CD1c-positive myeloid dendritic cell (primary cell): ENCODE data around the gene P2RX6.

Source experiments
- DNase-seq: peaks from one replicate; pipeline ENCODE4 v3.0.0-alpha.2; 2016; ENCODE audit errors: extremely low spot score

Gene P2RX6

DNA sequence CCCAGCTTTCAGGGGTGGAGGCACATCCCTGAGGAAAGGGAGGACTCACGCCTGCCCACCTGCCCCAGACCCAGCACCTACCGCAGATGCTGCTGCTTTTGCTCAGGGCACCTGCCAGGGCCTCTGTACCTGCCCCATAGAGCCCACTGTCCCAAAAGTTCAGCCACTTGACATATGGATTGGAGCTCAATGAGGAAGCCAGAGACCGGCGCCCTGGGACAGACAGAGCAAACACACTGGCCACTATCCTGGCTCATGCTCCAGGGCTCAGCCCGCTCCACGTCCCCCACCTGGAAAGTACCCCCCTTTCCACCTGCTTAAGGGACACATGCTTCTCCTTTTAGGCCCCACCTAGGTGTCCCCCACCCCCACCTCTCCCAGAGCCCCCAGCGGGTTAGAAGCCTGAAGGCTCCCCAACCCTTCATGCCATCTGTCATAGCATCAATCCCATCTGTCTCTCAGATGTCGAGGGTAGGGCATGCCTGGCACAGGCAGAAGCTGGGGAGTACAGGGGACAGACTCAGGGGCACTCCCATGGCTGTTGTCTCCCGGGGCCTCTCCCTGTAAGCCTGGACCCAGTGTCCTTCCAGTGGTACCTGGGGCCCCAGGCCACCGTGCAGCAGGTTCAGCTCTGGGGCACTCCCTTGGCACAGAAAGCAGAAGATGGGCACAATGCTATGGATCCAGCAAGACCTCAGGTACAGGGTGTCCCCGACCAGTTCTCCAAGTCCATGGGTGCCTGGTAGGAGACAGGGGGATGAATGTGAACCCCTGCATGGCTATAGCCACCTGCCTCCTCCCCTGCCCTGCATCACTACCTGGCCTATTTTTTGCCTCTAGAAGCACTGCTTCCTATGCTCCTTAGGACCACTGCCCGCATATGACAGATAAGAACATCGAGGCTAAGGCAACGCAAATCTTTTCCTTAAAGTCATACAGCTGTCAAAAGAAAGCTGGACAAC, 2.2 kb upstream of the P2RX6 start:
- no peak for DNase-seq

- no peak for DNase-seq
Observed at GRCh38 chr22:21013657-21014201, 1.2 kb upstream of the P2RX6 start.

- DNase-seq = peak; percentile 95
Observed at GRCh38 chr22:21014202-21014725, 701 bp upstream of the P2RX6 start.

- no peak for DNase-seq
Observed at GRCh38 chr22:21015466-21016006, 571 bp downstream of the P2RX6 start.

DNA sequence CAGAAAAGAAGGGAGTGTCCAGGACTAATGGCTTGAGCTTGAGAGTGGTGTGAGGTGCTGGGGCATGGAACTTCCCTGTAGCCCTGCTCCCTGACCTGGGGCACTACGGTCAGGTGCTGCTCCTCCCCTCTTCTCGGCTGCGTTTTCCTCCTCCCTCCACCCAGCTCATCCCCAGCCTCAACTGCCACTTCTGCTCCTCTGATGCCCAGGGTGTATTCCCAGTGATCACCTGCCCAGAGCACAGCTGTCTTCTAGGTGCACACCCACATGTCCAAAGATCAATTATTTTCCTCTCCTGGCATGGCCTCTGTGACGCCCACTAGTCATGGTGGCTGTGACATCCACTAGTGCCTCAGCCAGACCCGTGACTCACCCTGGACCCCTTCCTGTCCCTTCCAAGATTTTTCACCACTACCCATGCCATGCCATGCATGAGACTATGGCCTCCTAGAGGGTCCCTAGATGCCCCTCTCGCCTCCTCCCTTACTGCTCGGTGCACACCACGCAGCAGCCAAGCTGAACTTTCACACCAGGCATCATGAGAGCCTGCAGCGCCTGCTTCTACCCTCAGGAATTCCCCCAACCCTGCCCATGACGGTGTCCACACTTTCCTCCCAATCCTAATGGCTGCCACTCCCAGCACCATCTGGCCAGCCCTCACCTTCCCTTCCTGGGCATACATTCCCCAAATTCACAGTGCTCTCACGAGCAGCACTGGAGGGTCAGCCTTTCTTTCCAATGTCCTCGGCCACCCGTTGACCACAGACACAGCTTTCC, 1.9 kb downstream of the P2RX6 start:
- no peak for DNase-seq

- DNase-seq = no peak
Observed at GRCh38 chr22:21018314-21018713, 3.3 kb downstream of the P2RX6 start.

DNA sequence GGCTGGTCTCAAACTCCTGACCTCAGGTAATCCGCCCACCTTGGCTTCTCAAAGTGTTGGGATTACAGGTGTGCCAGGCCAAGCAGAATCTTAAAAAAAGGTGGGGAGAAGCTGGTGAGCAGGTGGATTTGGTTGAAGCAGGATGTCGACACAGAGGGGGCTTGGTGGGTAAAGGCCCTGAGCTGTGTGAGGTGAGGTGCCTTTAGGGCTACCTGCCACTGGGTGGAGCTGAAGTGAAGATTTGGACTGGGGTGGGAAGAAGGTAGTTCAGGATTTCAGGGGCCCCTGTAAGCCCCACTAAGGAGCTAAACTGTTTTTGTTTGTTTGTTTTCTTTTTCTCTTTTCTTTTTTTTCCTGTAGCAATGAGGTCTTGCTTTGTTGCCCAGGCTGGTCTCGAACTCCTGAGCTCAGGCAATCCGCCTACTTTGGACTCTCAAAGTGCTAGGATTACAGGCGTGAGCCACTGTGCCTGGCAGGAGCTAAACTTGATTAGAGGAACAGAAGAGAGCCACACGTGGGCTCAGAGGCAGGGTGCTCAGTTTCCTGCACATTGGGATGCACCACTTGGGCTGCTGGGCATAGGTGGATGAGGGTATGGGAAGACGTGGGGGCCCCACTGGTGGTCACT, 6.0 kb downstream of the P2RX6 start:
- DNase-seq = peak; percentile 8

DNA sequence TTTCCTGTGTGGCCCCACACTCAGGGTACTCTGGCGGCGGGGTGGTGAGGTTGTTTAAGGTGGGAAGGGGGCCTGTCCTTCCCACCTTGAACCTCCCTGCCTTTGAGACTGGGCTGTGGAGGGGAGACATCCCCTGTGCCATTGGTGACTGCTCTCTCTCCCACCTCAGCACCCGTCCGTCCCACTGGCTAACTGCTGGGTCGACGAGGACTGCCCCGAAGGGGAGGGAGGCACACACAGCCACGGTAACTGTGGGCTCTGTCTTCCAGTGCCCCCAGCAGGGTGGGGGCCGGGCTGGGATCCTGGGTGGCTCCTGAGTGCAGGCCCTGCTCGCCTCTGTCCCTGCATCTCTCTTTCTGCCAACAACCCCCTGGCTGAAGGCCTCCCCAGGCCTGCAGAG, 7.5 kb downstream of the P2RX6 start:
- no peak for DNase-seq

- DNase-seq = no peak
Observed at GRCh38 chr22:21022955-21023614, 8.1 kb downstream of the P2RX6 start.

DNA sequence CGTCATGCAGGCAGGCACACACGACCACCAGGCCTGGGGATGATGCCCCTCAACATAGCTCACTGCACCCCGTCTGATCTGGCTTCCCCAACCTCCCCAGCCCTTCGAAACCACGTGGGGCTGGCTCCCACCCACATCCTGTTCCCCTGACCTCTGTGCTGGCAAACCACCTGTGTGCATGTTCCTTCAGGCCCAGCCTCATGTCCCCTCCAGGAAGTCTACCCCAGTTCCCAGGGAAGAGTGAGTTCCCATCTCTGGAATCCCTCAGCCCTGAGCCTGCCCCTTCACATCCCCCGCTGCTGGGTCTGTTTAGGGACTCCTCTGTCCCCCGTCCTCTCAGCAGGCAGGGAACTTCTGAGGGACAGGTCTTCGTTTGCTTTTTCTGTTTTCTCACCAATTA, 10.3 kb downstream of the P2RX6 start:
- DNase-seq = no peak

DNA sequence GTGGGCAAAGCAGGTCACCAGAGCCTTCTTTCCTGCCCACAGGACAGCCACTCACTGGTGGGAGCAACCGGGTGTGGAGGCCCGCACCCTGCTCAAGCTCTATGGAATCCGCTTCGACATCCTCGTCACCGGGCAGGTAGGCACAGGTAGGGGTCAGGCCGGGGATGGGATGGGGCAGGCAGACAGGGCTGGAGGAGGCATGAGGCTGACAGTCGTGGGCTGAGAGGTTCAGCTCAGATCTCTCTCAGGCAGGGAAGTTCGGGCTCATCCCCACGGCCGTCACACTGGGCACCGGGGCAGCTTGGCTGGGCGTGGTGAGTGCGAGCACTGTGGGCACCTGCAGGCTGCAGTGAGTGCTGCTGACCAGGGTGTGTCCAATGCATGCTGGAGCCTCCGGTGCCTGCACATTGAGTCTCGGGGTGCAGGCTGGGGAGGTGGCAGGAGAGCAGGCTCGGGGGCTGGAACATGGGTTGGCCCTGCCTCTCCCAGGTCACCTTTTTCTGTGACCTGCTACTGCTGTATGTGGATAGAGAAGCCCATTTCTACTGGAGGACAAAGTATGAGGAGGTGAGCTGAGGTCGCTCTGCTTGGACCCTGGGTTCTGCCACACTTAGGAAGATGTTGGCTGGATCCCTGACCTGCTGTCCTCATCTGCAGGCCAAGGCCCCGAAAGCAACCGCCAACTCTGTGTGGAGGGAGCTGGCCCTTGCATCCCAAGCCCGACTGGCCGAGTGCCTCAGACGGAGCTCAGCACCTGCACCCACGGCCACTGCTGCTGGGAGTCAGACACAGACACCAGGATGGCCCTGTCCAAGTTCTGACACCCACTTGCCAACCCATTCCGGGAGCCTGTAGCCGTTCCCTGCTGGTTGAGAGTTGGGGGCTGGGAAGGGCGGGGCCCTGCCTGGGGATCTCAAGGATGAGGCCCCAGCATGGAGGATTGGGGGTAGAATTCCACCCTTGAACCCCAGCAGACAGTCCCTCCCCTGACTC, 11.1 kb downstream of the P2RX6 start:
- DNase-seq = no peak

- no peak for DNase-seq
Observed at GRCh38 chr22:21026783-21027692, 12.1 kb downstream of the P2RX6 start.

DNA sequence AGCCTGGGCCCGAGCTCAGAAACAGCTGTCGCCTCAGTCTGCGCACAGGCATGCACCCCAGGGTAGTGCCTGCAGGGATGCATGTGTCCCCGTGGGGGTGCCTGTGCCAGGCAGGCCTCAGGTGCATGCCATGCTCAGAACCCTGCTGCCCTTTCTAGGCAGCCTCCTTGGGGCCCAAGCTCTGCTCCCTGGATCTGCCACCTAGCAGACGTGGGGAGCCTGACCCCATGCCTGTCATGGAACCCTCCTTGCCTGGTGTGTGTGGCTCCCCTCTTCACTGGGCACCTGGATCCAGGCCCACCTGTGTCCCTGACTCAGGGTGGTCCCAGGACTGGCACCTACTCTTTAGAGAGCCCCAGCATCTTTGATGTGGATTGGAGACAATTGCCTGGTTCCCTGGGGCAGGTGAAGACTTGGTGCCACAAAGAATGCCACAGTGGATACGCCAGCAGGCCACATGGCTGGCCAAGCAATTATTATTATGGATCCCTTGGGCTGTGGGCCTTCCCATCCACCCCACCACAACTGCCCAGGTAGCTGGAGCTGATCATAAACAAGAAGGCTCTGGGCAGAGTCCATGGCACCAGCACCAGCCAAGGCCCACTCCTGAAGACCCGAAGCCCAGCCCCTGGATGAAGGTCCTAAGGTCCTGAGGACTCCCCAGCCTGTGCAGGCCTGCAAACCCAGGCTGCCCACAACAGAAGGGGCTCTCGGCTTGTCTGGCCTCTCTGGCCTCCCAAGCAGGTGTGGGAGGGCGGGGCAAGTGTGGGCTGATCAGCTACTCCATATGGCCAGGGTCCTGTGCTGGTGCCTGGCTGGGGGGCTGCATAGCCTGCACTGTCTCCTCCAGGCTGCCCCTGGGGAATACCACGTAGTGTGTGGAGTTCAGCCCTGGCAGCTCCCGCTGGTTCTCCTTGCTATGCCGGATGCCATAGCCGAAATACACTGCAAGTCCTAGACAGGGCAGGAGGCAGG, 13.6 kb downstream of the P2RX6 start:
- no peak for DNase-seq

DNA sequence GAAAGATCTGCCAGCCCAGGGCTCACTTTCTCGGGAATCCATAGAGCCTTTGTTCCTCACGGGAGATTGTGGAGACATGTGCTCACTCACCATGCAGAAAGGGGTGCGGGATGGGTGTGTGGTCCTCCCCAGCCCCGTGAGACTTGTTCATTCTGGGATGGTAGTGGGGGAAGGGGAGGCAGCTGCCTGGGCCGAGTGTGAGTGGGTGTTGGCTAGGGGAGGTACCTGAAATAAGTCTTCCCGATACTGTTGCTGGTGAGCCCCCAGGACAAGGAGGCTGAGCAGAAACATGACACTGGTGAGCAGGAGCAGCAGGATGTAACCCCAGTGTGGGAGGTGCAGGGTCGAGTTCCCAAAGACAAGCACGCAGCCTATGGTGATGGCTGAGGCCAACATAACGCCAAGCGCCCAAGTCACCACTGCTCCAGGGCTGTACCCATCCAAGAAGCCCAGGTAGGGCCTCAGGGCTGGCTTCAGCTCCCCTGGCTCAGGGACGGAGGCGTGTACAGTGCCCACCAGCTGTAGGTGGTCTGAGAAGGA, 14.6 kb downstream of the P2RX6 start:
- no peak for DNase-seq

GRCh38 chr22:21030032-21030431, 15.1 kb downstream of the P2RX6 start:
- no peak for DNase-seq

- no peak for DNase-seq
Observed at GRCh38 chr22:21030621-21031544, 15.9 kb downstream of the P2RX6 start.
